SU-DHL-6 (cell line): ENCODE data around the gene SORCS2.

Experiments
- EZH2phosphoT487 ChIP-seq: fragments of 200-600 bp; sonication (generic), shearing (Covaris generic); conservative IDR thresholded peaks from 2 replicates; pipeline ENCODE4 v1.6.1; 2018; ENCODE audit warnings: mild to moderate bottlenecking, antibody characterized with exemption, low read length, moderate library complexity, mixed read lengths
- TF ChIP-seq, protein P1 (sequence below): fragments of 200-600 bp; sonication (generic); IDR thresholded peaks from one replicate; pipeline ENCODE4 v1.5.1; 2017; ENCODE audit warnings: antibody characterized with exemption, mild to moderate bottlenecking, low read length, moderate library complexity; ENCODE audit not compliant: insufficient read depth, poor library complexity, severe bottlenecking

- TF ChIP-seq, protein P1, sequence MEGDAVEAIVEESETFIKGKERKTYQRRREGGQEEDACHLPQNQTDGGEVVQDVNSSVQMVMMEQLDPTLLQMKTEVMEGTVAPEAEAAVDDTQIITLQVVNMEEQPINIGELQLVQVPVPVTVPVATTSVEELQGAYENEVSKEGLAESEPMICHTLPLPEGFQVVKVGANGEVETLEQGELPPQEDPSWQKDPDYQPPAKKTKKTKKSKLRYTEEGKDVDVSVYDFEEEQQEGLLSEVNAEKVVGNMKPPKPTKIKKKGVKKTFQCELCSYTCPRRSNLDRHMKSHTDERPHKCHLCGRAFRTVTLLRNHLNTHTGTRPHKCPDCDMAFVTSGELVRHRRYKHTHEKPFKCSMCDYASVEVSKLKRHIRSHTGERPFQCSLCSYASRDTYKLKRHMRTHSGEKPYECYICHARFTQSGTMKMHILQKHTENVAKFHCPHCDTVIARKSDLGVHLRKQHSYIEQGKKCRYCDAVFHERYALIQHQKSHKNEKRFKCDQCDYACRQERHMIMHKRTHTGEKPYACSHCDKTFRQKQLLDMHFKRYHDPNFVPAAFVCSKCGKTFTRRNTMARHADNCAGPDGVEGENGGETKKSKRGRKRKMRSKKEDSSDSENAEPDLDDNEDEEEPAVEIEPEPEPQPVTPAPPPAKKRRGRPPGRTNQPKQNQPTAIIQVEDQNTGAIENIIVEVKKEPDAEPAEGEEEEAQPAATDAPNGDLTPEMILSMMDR = no peak
- TF ChIP-seq EZH2phosphoT487 = no peak
Measured at GRCh38 chr4:7227008-7227407, 34.7 kb downstream of the SORCS2 start.
